K562 (cell line): Measurements from ENCODE around the gene OTOP1. TPM values are rescaled to one million over a fixed set of nuclear protein-coding genes. Genes with fewer than 3 reads are reported as not detected.
A peak's percentile ranks its signal among the peaks of the same experiment; 100 is the strongest.
"Not testable (repeated sequence)": the region's sequence is repeated elsewhere in the genome, so short reads cannot be mapped to it uniquely, and the experiment has no call there.

Experiments used
- ATAC-seq: fragments of 200-7000 bp; cut with Tn5 transposase; 3 replicates; pipeline ENCODE4 v1.9.1; 2020; ENCODE audit warnings: moderate library complexity
- BruUV-seq: library from RNA; stranded (reverse); fragments of 400-500 nt; replicated peaks from 2 replicates; lab custom pipeline; 2021; lab: Mats Ljungman, UMichigan
- CTCF ChIA-PET: fragments of 300-600 bp; formaldehyde crosslinking; extraction: SDS; loops from one replicate; lab custom pipeline; 2021; ENCODE audit warnings: low intra/inter-chr PET ratio; lab: Yijun Ruan, JAX
- POLR2A ChIA-PET: fragments of 300-600, 350-650 bp; sonication (Branson Sonifier 250); formaldehyde crosslinking; extraction: SDS; loops from one replicate; lab custom pipeline; 2021; ENCODE audit warnings: antibody characterized with exemption, inconsistent platforms; lab: Yijun Ruan, JAX
- DNase-seq, 4 experiments: peaks; one replicate each; pipeline versions ENCODE4 v3.0.0 to v3.0.0-alpha.2; 2011 to 2018; ENCODE audit warnings: low spot score in 3 of 4, mixed read lengths in 3 of 4; ENCODE audit errors: extremely low read depth in 1 of 4
- FAIRE-seq: peaks from 2 replicates; lab custom pipeline; 2011; peaks lifted over from hg19 to GRCh38; lab: Jason Lieb, UNC
- H2AFZ ChIP-seq: 2 replicates; pipeline ENCODE4 v1.6.0; 2011; ENCODE audit warnings: low read depth, low read length, control low read depth, inconsistent platforms
- H3K27ac ChIP-seq: fragments of 200-600 bp; 3 replicates; pipeline ENCODE4 v1.8.0; 2011; ENCODE audit warnings: low read depth, mild to moderate bottlenecking, control low read depth, inconsistent platforms, low read length, moderate library complexity, mixed read lengths; ENCODE audit errors: extremely low read depth
- H3K27me3 ChIP-seq, 2 experiments: fragments of 300-600 bp in 1 of 2; 2 replicates in 1 of 2; 3 replicates in 1 of 2; pipeline versions ENCODE4 v1.6.0 to v1.8.0; 2011; ENCODE audit warnings: inconsistent platforms in 2 of 2, low read length in 2 of 2, mild to moderate bottlenecking in 1 of 2, mixed read lengths in 1 of 2, moderate library complexity in 1 of 2; ENCODE audit not compliant: control insufficient read depth in 2 of 2, insufficient read depth in 2 of 2
- H3K36me3 ChIP-seq: fragments of 300-600 bp; 3 replicates; pipeline ENCODE4 v1.8.0; 2011; ENCODE audit warnings: mild to moderate bottlenecking, low read length, inconsistent platforms; ENCODE audit not compliant: control insufficient read depth, insufficient read depth
- H3K4me1 ChIP-seq, 2 experiments: fragments of 200-600 bp in 1 of 2; replicated peaks in 1 of 2; 2 replicates in 1 of 2; 3 replicates in 1 of 2; pipeline versions ENCODE4 v1.5.1 to v1.8.0; 2011; ENCODE audit warnings: inconsistent platforms in 2 of 2, low read length in 2 of 2, mild to moderate bottlenecking in 1 of 2, mixed read lengths in 1 of 2, moderate library complexity in 1 of 2; ENCODE audit not compliant: control insufficient read depth in 2 of 2, insufficient read depth in 2 of 2
- H3K4me2 ChIP-seq: 2 replicates; pipeline ENCODE4 v1.6.1; 2011; ENCODE audit warnings: low read length, control low read depth, inconsistent platforms, mixed read lengths; ENCODE audit not compliant: insufficient read depth
- H3K4me3 ChIP-seq: fragments of 200-600 bp; sonication (generic), shearing (Covaris generic); 2 replicates; pipeline ENCODE4 v1.5.1; 2016; ENCODE audit warnings: control low read depth, inconsistent platforms
- H3K79me2 ChIP-seq: fragments of 200-600 bp; 3 replicates; pipeline ENCODE4 v1.8.0; 2011; ENCODE audit warnings: low read length, inconsistent platforms; ENCODE audit not compliant: control insufficient read depth, insufficient read depth
- H3K9ac ChIP-seq, 2 experiments: 2 replicates each; pipeline versions ENCODE4 v1.6.0 to v1.6.1; 2011; ENCODE audit warnings: low read depth in 2 of 2, low read length in 2 of 2, control low read depth in 1 of 2, inconsistent platforms in 1 of 2, mild to moderate bottlenecking in 1 of 2, mixed read lengths in 1 of 2; ENCODE audit not compliant: insufficient read depth in 1 of 2
- H3K9me1 ChIP-seq: one replicate; pipeline ENCODE4 v1.6.0; 2011; ENCODE audit warnings: inconsistent platforms, mild to moderate bottlenecking, low read length, moderate library complexity; ENCODE audit not compliant: control insufficient read depth, insufficient read depth
- H3K9me3 ChIP-seq: replicated peaks from 2 replicates; pipeline ENCODE4 v1.5.1; 2011; ENCODE audit warnings: low read depth, low read length, inconsistent platforms; ENCODE audit not compliant: control insufficient read depth, insufficient read depth
- H4K20me1 ChIP-seq: replicated peaks from 2 replicates; pipeline ENCODE4 v1.6.1; 2011; ENCODE audit warnings: low read length, inconsistent platforms, mixed read lengths; ENCODE audit not compliant: control insufficient read depth, insufficient read depth
- RAD21 ChIP-seq, 2 experiments: fragments of 250-450 bp in 1 of 2; fragments of 450-650 bp in 1 of 2; sonication (Bioruptor Pico) in 1 of 2; formaldehyde crosslinking in 1 of 2; IDR thresholded peaks in 1 of 2; conservative IDR thresholded peaks in 1 of 2; 2 replicates each; pipeline versions ENCODE4 v1.4.0 to v1.8.0; 2020 to 2022; ENCODE audit warnings: mild to moderate bottlenecking in 2 of 2, moderate library complexity in 1 of 2
- REST ChIP-seq, 2 experiments: fragments of 450-650 bp; formaldehyde crosslinking in 1 of 2; IDR thresholded peaks; 2 replicates each; pipeline versions ENCODE4 v1.4.0 to v1.6.1; 2014 to 2020; ENCODE audit warnings: mild to moderate bottlenecking in 2 of 2, borderline replicate concordance in 1 of 2, low read depth in 1 of 2
- SMC3 ChIP-seq: conservative IDR thresholded peaks from 2 replicates; pipeline ENCODE4 v1.6.1; 2011; ENCODE audit warnings: low read depth, low read length, improper control_type of control experiment; ENCODE audit not compliant: insufficient read depth
- STAG1 ChIP-seq: sonication (generic); formaldehyde crosslinking; IDR thresholded peaks from 2 replicates; pipeline ENCODE4 v1.5.0; 2020; ENCODE audit warnings: missing genetic modification reagents, borderline replicate concordance
- WGBS: fragments of 100-300 bp; shearing (Covaris generic); methylation state at CpG from one replicate; pipeline ENCODE4 v1.1.6; 2016; ENCODE audit warnings: low coverage, mixed read lengths; ENCODE audit not compliant: insufficient coverage; ENCODE audit errors: missing lambda C conversion rate; 5-methylcytosine and 5-hydroxymethylcytosine counted together
- in situ Hi-C: fragments of 300-500 bp; cut with MboI; formaldehyde crosslinking; loops from 4 replicates; pipeline ENCODE4 v1.15.0; 2018; ENCODE audit warnings: inconsistent platforms, mixed read lengths
- intact Hi-C: fragments of 100-400 bp; cut with micrococcal nuclease; formaldehyde crosslinking; loops from 2 replicates; pipeline ENCODE4 v1.14.2; 2022
- polyA plus RNA-seq, 8 experiments: library from polyadenylated mRNA; depleted of rRNA in 4 of 8; stranded (reverse) in 5 of 8; unstranded in 3 of 8; fragments of >200 nt; fragmentation: Nextera tagmentation in 2 of 8; fragmentation: Illumina TruSeq in 1 of 8; extraction: Ambion mirVana in 2 of 8; extraction: Trizol in 1 of 8; gene quantifications; 2 replicates each; pipeline versions ENCODE4 v1.2.1 to v1.2.3, GENCODE V29; 2011 to 2014; ENCODE audit warnings: inconsistent platforms in 1 of 8, missing spikeins in 1 of 8
- total RNA-seq, 7 experiments: library from RNA; depleted of rRNA in 6 of 7; stranded (reverse); fragments of >200 nt in 6 of 7; fragmentation: Illumina TruSeq in 2 of 7; extraction: Trizol in 2 of 7; gene quantifications; 2 replicates each; pipeline versions ENCODE4 v1.2.1 to v1.2.3, GENCODE V29; 2011 to 2021; ENCODE audit warnings: low replicate concordance in 1 of 7

OTOP1 gene
- total and polyA plus RNA-seq, 9 of the 15 experiments (the other 6 are each of a cell fraction or from before 2014, with no cell fraction given) = not detected

- H3K9me3 ChIP-seq; ATAC-seq; H3K9ac ChIP-seq; H3K79me2 ChIP-seq; H2AFZ ChIP-seq; BruUV-seq; H3K4me3 ChIP-seq; H3K9me1 ChIP-seq; intact Hi-C loops; CTCF ChIA-PET; H3K4me1 ChIP-seq; POLR2A ChIA-PET; H4K20me1 ChIP-seq; H3K4me2 ChIP-seq; H3K36me3 ChIP-seq; in situ Hi-C loops; H3K27me3 ChIP-seq; H3K27ac ChIP-seq; TF ChIP-seq REST (CRISPR knock-in tag; IDR thresholded peaks at IDR 0.05; ENCODE audit: low read depth): not testable (repeated sequence)
- peak; percentile 11 to 62 (median 18) for DNase-seq
- peak; percentile 6 for FAIRE-seq
- 0% methylated on average over 3 of the region's 8 CpGs for WGBS
- peak; percentile 54 to 77 for TF ChIP-seq RAD21 (CRISPR knock-in tag; conservative IDR thresholded peaks at IDR 0.05 in 1 of 2, IDR thresholded peaks at IDR 0.05 in 1 of 2)
- peak; percentile 39; the same call in 1 of the 2 replicates for TF ChIP-seq SMC3
- TF ChIP-seq STAG1 (CRISPR knock-in tag) = peak; percentile 36; the same call in 1 of the 2 replicates
- TF ChIP-seq REST (IDR thresholded peaks at IDR 0.05; ENCODE audit: borderline replicate concordance) = peak; percentile 53; the same call in 1 of the 2 replicates
These were observed 81.1 kb downstream of the OTOP1 start for GRCh38 chr4:4145622-4146021.
